HepG2 (cell line): ENCODE data around the gene ICE1. TPM values are rescaled to one million over a fixed set of nuclear protein-coding genes. Genes with fewer than 3 reads are reported as not detected.

Source experiments
- ATAC-seq: fragments of 200-7000 bp; cut with Tn5 transposase; 3 replicates; pipeline ENCODE4 v1.9.1; 2020; ENCODE audit warnings: mild to moderate bottlenecking, moderate library complexity
- BruUV-seq: library from RNA; stranded (reverse); fragments of 400-500 nt; replicated peaks from 2 replicates; lab custom pipeline; 2021; lab: Mats Ljungman, UMichigan
- CTCF ChIA-PET: fragments of 300-600 bp; formaldehyde crosslinking; extraction: SDS; loops from one replicate; lab custom pipeline; 2021; ENCODE audit warnings: low total read pairs, inconsistent platforms, low intra/inter-chr PET ratio; lab: Yijun Ruan, JAX
- POLR2A ChIA-PET: fragments of 350-600 bp; sonication (Branson Sonifier 250); formaldehyde crosslinking; loops from one replicate; lab custom pipeline; 2020; ENCODE audit warnings: antibody characterized with exemption, inconsistent platforms; lab: Yijun Ruan, JAX
- DNase-seq: peaks from one replicate; pipeline ENCODE4 v3.0.0-alpha.2; 2015; ENCODE audit warnings: low spot score
- FAIRE-seq: peaks from 3 replicates; lab custom pipeline; 2011; peaks lifted over from hg19 to GRCh38; lab: Jason Lieb, UNC
- H2AFZ ChIP-seq: one replicate; pipeline ENCODE4 v1.6.1; 2011; ENCODE audit warnings: low read length, inconsistent platforms
- H3K27ac ChIP-seq: fragments of 300-600 bp; 3 replicates; pipeline ENCODE4 v1.8.0; 2011; ENCODE audit warnings: mixed run types, mild to moderate bottlenecking, mixed read lengths, low read length, inconsistent platforms; ENCODE audit not compliant: insufficient read depth; ENCODE audit errors: extremely low read length
- H3K27me3 ChIP-seq, 2 experiments: fragments of 200-600 bp in 1 of 2; 2 replicates in 1 of 2; 3 replicates in 1 of 2; pipeline versions ENCODE4 v1.6.0 to v1.8.0; 2011; ENCODE audit warnings: low read length in 2 of 2, mild to moderate bottlenecking in 2 of 2, moderate library complexity in 2 of 2, inconsistent platforms in 1 of 2; ENCODE audit not compliant: insufficient read depth in 2 of 2, control insufficient read depth in 1 of 2
- H3K36me3 ChIP-seq, 2 experiments: fragments of 200-600 bp in 1 of 2; replicated peaks in 1 of 2; 2 replicates in 1 of 2; 3 replicates in 1 of 2; pipeline versions ENCODE4 v1.5.1 to v1.8.0; 2011; ENCODE audit warnings: low read length in 2 of 2, inconsistent platforms in 1 of 2; ENCODE audit not compliant: insufficient read depth in 2 of 2, control insufficient read depth in 1 of 2
- H3K4me1 ChIP-seq: 2 replicates; pipeline ENCODE4 v1.5.1; 2012; ENCODE audit warnings: low read length, inconsistent platforms; ENCODE audit not compliant: insufficient read depth
- H3K4me2 ChIP-seq: 2 replicates; pipeline ENCODE4 v1.6.0; 2011; ENCODE audit warnings: low read depth, low read length, inconsistent platforms
- H3K4me3 ChIP-seq, 3 experiments: fragments of 200-600 bp in 1 of 3; sonication (generic), shearing (Covaris generic) in 1 of 3; replicated peaks in 1 of 3; 2 replicates each; pipeline ENCODE4 v1.5.1; 2011 to 2016; ENCODE audit warnings: low read length in 3 of 3, inconsistent platforms in 2 of 3, low read depth in 2 of 3, mild to moderate bottlenecking in 2 of 3, control low read depth in 1 of 3, mixed read lengths in 1 of 3; ENCODE audit not compliant: insufficient read depth in 1 of 3
- H3K79me2 ChIP-seq: one replicate; pipeline ENCODE4 v1.6.1; 2011; ENCODE audit warnings: low read length, inconsistent platforms; ENCODE audit not compliant: insufficient read depth
- H3K9ac ChIP-seq: 2 replicates; pipeline ENCODE4 v1.6.0; 2011; ENCODE audit warnings: mild to moderate bottlenecking, low read depth, low read length, inconsistent platforms; ENCODE audit not compliant: insufficient read depth
- H3K9me3 ChIP-seq: 2 replicates; pipeline ENCODE4 v1.5.1; 2012; ENCODE audit warnings: mild to moderate bottlenecking, low read length
- H4K20me1 ChIP-seq: 2 replicates; pipeline ENCODE4 v1.6.0; 2011; ENCODE audit warnings: inconsistent platforms, mild to moderate bottlenecking, low read length, moderate library complexity; ENCODE audit not compliant: insufficient read depth
- CENPT ChIP-seq: sonication (generic); formaldehyde crosslinking; IDR thresholded peaks from 2 replicates; pipeline ENCODE4 v1.8.0; 2022; ENCODE audit warnings: low read depth, mild to moderate bottlenecking, moderate library complexity, missing genetic modification reagents
- ELF1 ChIP-seq: sonication (generic); formaldehyde crosslinking; IDR thresholded peaks from 2 replicates; pipeline ENCODE4 v1.4.0; 2020; ENCODE audit warnings: missing genetic modification reagents
- FOXK1 ChIP-seq: sonication (generic); formaldehyde crosslinking; IDR thresholded peaks from 2 replicates; pipeline ENCODE4 v1.4.0; 2020; ENCODE audit warnings: low read depth, missing genetic modification reagents, borderline replicate concordance
- MAFF ChIP-seq: IDR thresholded peaks from 2 replicates; pipeline ENCODE4 v1.6.1; 2011; ENCODE audit warnings: low read depth, low read length, improper control_type of control experiment
- MAFK ChIP-seq, 2 experiments: IDR thresholded peaks in 1 of 2; conservative IDR thresholded peaks in 1 of 2; 2 replicates each; pipeline ENCODE4 v1.6.1; 2011; ENCODE audit warnings: improper control_type of control experiment in 2 of 2, low read length in 2 of 2
- MYNN ChIP-seq: sonication (generic); formaldehyde crosslinking; IDR thresholded peaks from 2 replicates; pipeline ENCODE4 v1.4.0; 2020; ENCODE audit warnings: mild to moderate bottlenecking, low read depth, missing genetic modification reagents
- PRDM4 ChIP-seq: sonication (generic); formaldehyde crosslinking; IDR thresholded peaks from 2 replicates; pipeline ENCODE4 v1.9.0; 2021; ENCODE audit warnings: missing genetic modification reagents, borderline replicate concordance
- ZBTB1 ChIP-seq: sonication (generic); formaldehyde crosslinking; IDR thresholded peaks from 2 replicates; pipeline ENCODE4 v1.4.0; 2020; ENCODE audit warnings: missing genetic modification reagents, borderline replicate concordance
- WGBS: methylation state at CpG from one replicate; pipeline ENCODE4 v1.1.6; 2017; ENCODE audit warnings: low lambda C conversion rate; 5-methylcytosine and 5-hydroxymethylcytosine counted together
- in situ Hi-C: cut with HindIII; loops from 2 replicates; pipeline ENCODE4 v1.10.0; 2017; ENCODE audit warnings: low pct_unique_long_range_greater_than_20kb; ENCODE audit not compliant: extremely low pct_ligation_motif_present
- intact Hi-C: fragments of 100-400 bp; cut with micrococcal nuclease; formaldehyde crosslinking; loops from one replicate; pipeline ENCODE4 v1.10.0; 2022; ENCODE audit not compliant: unreplicated experiment
- polyA plus RNA-seq, 8 experiments: library from polyadenylated mRNA; depleted of rRNA in 3 of 8; stranded (reverse) in 7 of 8; unstranded in 1 of 8; fragments of >200 nt; fragmentation: Illumina TruSeq in 4 of 8; extraction: Trizol in 4 of 8; gene quantifications; 2 replicates each; pipeline versions ENCODE4 v1.2.1 to v1.2.3, GENCODE V29; 2011 to 2016; ENCODE audit warnings: low read depth in 4 of 8, missing spikeins in 1 of 8, mixed read lengths in 1 of 8; ENCODE audit not compliant: insufficient read depth in 1 of 8
- total RNA-seq, 5 experiments: library from RNA; depleted of rRNA; stranded (reverse); fragments of >200 nt; fragmentation: Illumina TruSeq; extraction: Trizol; gene quantifications; 2 replicates each; pipeline ENCODE4 v1.2.3, GENCODE V29; 2016; ENCODE audit warnings: low read depth in 1 of 5
- TF ChIP-seq, protein P1 (sequence below): fragments of 450-650 bp; IDR thresholded peaks from 2 replicates; pipeline ENCODE4 v1.6.1; 2017

ICE1 gene
- total and polyA plus RNA-seq, 2 of the 13 experiments (the other 11 are each of a cell fraction or from before 2014, with no cell fraction given) = 9.1 to 27.6 TPM

GRCh38 chr5:5407924-5408323 is 14.6 kb upstream of the ICE1 start:
- no peak for FAIRE-seq

More at GRCh38 chr5:5407924-5408323, 14.6 kb upstream of the ICE1 start:
- no peaks in the 10 kb centered on the region for H3K4me1 ChIP-seq
- CTCF ChIA-PET = no interaction called here
- in situ Hi-C loops = loop anchor here (25.0 kb wide), 1 partner anchor 271 kb away; the partner anchor contains the start of gene ADAMTS16
- intact Hi-C loops = no loop called here
- H3K27ac ChIP-seq = no peak overlapping the region
- WGBS = 79% methylated on average over 5 of the region's 5 CpGs
- DNase-seq = no peak
- no peak for ATAC-seq
- H3K27me3 ChIP-seq = no peaks in the 10 kb centered on the region
- TF ChIP-seq MAFK (conservative IDR thresholded peaks at IDR 0.05 in 1 of 2, IDR thresholded peaks at IDR 0.05 in 1 of 2; ENCODE audit: low read length in 2 of 2) = peak; percentile 77 to 87
- no peak for TF ChIP-seq ZBTB1
- peak; percentile 78 for TF ChIP-seq MAFF
- TF ChIP-seq FOXK1 (CRISPR knock-in tag) = no peak
- no peak for TF ChIP-seq MYNN (CRISPR knock-in tag)
- TF ChIP-seq PRDM4 (CRISPR knock-in tag) = no peak
- no peak for TF ChIP-seq CENPT (CRISPR knock-in tag)
- TF ChIP-seq ELF1 (CRISPR knock-in tag) = no peak
- TF ChIP-seq, protein P1, sequence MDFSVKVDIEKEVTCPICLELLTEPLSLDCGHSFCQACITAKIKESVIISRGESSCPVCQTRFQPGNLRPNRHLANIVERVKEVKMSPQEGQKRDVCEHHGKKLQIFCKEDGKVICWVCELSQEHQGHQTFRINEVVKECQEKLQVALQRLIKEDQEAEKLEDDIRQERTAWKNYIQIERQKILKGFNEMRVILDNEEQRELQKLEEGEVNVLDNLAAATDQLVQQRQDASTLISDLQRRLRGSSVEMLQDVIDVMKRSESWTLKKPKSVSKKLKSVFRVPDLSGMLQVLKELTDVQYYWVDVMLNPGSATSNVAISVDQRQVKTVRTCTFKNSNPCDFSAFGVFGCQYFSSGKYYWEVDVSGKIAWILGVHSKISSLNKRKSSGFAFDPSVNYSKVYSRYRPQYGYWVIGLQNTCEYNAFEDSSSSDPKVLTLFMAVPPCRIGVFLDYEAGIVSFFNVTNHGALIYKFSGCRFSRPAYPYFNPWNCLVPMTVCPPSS = no peak
- H3K79me2 ChIP-seq = no peaks in the 10 kb centered on the region
- H2AFZ ChIP-seq = no peak overlapping the region
- POLR2A ChIA-PET = no interaction called here
- no peaks in the 10 kb centered on the region for H3K36me3 ChIP-seq
- no peaks in the 10 kb centered on the region for H4K20me1 ChIP-seq
- no peak overlapping the region for H3K4me2 ChIP-seq
- BruUV-seq = no TSS peak
- no peak overlapping the region for H3K9ac ChIP-seq
- no peak overlapping the region for H3K4me3 ChIP-seq
- peaks cover 14% of the 10 kb centered on the region for H3K9me3 ChIP-seq
